C4-2B (cell line): Measurements from ENCODE around the gene ATP11C.

Experiments
- H3K27ac ChIP-seq: fragments of 450-650 bp; 2 replicates; pipeline ENCODE4 v1.5.1; 2017
- ZFX ChIP-seq: fragments of 450-650 bp; IDR thresholded peaks from 2 replicates; pipeline ENCODE4 v1.6.1; 2017
- TF ChIP-seq, protein P1 (sequence below): fragments of 450-650 bp; conservative IDR thresholded peaks from 2 replicates; pipeline ENCODE4 v1.5.1; 2017; ENCODE audit warnings: mild to moderate bottlenecking

ATP11C gene

DNA sequence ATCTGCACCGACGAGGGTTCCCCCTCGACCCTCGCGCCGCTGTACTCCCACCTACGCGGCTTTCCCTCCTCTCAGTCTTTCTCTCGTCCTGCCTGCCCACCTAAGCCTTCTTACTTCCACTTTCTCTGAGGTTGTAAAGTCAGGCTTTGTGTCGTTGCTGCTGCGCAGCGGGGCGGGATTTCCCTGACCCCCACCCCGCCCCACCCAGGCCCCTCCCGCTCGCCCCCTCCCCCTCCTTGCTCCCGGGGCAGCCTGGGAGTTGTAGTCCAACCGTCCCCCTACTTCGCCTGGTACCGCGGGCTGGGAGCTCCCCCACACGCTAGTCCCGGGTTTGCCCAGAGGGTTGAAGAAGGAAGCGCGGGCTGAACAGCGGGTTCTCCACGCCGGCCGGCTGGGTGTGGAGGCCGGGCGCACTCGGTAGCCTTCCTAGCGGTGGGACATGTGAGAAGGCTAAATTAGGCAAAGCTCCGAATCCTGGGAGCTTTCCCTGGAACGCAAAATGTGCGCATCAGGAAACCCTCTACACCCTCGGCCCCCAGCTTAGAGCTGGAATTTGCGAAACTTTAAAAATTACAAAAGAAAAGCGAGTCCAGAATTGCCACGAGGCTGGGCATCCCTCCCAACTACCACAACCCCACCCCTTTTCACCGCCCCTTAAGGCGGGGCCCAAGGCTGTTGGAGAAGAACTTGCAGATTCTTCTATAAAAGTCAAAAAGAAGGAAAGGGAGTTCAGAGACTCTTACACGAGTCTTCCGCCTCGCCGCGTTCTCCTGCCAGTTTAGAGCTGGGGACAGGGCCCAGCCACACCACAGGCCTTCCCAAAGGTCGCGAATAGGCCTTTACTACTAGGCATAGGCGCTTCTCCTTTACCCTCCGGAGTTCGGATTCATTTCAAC lies at the start of gene ATP11C:
Gene ATP11C, minus strand, starts transcription at position 153 of the 896 bp plus-strand sequence. CDS start 1,011 bp downstream, outside the sequence.
- peak within 1 kb of the TSS; percentile 89 for H3K27ac ChIP-seq
- no peak for TF ChIP-seq ZFX
- TF ChIP-seq, protein P1, sequence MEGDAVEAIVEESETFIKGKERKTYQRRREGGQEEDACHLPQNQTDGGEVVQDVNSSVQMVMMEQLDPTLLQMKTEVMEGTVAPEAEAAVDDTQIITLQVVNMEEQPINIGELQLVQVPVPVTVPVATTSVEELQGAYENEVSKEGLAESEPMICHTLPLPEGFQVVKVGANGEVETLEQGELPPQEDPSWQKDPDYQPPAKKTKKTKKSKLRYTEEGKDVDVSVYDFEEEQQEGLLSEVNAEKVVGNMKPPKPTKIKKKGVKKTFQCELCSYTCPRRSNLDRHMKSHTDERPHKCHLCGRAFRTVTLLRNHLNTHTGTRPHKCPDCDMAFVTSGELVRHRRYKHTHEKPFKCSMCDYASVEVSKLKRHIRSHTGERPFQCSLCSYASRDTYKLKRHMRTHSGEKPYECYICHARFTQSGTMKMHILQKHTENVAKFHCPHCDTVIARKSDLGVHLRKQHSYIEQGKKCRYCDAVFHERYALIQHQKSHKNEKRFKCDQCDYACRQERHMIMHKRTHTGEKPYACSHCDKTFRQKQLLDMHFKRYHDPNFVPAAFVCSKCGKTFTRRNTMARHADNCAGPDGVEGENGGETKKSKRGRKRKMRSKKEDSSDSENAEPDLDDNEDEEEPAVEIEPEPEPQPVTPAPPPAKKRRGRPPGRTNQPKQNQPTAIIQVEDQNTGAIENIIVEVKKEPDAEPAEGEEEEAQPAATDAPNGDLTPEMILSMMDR = no peak; the same call in 1 of the 2 replicates

DNA sequence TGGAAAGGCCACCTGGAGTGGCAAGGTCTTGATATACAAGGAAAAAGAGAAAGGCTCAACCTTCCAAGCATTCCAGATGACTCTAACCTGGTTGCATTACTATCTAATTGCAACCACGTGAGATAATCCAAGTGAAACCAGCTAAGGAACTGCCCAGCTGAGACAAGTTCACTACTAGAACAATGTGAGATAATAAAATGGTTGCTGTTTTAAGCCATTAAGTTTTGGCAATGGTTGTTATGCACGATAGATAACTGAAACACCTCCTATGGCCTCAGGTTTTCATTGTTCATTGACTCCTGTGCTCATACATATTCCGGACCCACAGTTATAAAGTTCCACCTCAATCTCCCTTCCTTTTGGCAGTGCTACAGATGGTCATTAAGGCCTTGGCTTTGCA lies 41.6 kb upstream of the ATP11C start:
- TF ChIP-seq ZFX = no peak
- TF ChIP-seq, protein P1 = no peak
- H3K27ac ChIP-seq = no peak overlapping the region

DNA sequence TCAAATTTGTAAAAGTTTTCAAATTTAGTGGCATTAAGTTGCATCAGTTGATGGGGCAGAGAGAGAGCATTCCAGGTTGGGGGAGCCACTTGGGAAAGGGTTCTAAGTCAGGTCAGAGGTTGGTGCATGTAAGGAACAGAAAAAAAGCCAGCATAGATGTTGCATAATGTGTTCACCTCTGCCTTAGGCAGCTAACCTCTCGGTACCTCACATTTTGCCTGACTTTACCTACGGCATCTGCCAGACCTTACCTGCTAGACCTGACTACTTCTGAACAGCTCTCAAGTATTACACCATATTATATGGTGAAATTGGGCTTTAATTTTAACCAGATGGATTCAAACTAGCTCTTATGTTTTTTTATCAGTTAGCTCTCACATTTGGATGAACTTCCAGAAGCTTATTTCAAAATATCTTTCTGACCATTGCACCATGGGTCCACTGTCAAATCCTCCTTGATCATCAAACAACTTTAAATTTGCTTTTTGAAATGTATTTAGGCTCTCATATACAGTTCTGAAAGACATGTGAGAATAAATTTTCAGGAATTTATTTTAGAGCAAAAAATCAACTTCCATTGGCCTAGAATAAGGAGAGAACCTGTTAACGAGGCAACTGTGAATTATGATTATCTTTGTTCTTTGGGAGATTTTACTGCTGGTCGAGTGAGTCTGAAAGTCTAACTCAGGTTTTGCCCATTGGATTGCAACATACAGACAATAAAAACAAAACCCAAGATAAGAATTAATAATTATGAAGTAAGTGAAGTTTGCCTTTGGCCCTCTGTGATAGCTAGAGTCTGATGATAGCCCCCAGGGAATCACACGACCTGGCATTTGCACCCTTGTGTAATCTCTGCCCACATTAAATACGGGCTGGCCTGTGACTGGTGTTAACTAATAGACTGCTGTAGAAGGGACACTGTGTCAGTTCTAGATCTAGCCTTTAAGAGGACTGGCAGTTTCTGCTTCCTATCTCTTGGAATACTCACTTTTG lies 40.1 kb upstream of the ATP11C start:
- no peak overlapping the region for H3K27ac ChIP-seq
- TF ChIP-seq ZFX = no peak
- TF ChIP-seq, protein P1 = no peak

DNA sequence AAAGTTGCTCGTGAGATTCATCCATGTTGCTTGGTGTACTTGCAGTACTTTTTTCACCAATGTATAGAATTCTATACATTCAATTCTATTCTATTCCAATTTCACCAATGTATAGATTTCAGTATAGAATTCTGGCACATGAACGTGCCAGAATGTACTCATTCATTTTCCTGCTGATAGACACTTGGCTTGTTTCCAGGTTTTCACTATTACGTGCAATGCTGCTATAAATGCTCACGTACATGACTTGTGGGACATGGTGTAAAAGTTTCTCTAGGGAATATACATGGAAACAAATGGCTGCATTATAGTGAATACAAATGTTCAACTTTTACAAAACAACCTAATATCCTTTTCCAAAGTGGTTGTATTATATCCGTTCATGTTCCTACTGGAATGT lies 39.3 kb upstream of the ATP11C start:
- TF ChIP-seq, protein P1 = no peak
- TF ChIP-seq ZFX = no peak
- H3K27ac ChIP-seq = no peak overlapping the region

DNA sequence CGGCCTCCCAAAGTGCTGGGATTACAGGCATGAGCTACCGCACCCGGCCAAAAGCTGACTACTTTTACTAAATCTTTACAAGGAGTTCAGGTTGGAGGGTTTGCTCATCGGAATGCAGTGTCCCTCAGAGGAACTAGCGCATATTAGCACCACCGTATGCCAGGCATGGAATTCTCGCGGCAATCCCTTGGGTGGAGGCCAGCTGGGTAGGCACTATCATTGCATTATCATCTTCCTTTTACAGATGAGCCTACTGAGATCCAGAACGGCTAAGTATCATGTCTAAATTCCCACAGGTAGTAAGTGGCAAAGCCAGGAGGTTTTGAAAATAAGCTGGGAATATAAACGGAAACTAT lies 38.5 kb upstream of the ATP11C start:
- TF ChIP-seq ZFX = no peak
- TF ChIP-seq, protein P1 = no peak
- no peak overlapping the region for H3K27ac ChIP-seq

DNA sequence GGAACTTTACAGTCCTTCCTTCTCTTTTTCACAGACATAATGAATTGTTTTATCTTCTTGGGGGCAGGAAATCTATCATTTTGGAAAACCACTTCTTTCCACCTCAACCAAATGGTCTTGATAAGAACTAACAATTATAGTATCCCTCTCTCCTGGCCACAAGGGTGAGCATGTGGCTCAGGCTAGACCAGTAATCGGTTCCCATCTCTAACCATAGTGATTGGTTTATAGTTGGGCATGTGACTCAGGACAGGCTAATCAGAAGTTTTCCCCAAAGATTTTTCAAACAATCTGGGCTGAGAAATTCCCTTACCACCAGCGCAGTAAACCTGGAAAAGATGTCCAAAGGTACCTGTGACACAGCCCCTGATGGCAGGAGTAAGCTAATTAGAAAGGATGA lies 36.4 kb upstream of the ATP11C start:
- no peak overlapping the region for H3K27ac ChIP-seq
- TF ChIP-seq, protein P1 = no peak
- no peak for TF ChIP-seq ZFX

DNA sequence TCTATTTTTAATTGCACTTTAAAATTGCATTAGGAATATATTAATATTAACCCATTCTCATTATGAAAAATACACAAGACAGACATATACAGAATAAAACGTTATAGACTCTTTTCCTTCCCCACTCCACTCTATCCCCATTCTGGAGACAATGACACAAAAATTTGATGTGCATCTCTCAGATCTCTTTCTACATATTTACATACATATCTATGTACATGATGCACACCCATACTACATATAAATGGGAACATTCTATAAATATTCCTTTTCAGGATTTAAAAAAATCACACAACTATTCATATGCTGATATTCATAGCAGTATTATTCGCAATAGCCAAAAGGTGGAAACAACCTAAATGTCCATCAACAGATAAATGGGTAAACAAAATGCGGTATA lies 34.9 kb upstream of the ATP11C start:
- H3K27ac ChIP-seq = no peak overlapping the region
- TF ChIP-seq, protein P1 = peak; percentile 8; the same call in 1 of the 2 replicates
- no peak for TF ChIP-seq ZFX
